ENCODE results near the gene MAGI1. TPM values are rescaled to one million over a fixed set of nuclear protein-coding genes. Genes with fewer than 3 reads are reported as not detected.
"Not testable (repeated sequence)": the region's sequence is repeated elsewhere in the genome, so short reads cannot be mapped to it uniquely, and the experiment has no call there.

The MAGI1 gene
- total RNA-seq, 4 donors from 2014 or later = 7.6 to 42.9 (median 37.0) TPM

- Histone ChIP-seq H3K27me3 (no peaks in the 10 kb centered on the region), H3K27ac (no peak overlapping the region), H3K4me3 (no peak overlapping the region), H3K4me1 (no peaks in the 10 kb centered on the region), H3K9me3 (no peaks in the 10 kb centered on the region), H3K36me3 (no peaks in the 10 kb centered on the region)
- TF ChIP-seq CTCF (IDR thresholded peaks at IDR 0.05) (no peak), POLR2A (IDR thresholded peaks at IDR 0.05) (no peak)
- intact Hi-C loops (cut with DNase I; ENCODE audit: low total_unique reads) = no loop called here
- DNase-seq = no peak
These were observed 9.7 kb downstream of the MAGI1 start for GRCh38 chr3:66029014-66029413.

- no peak overlapping the region for H3K27ac ChIP-seq
- H3K9me3 ChIP-seq = no peaks in the 10 kb centered on the region
- no peaks in the 10 kb centered on the region for H3K36me3 ChIP-seq
- no peak overlapping the region for H3K4me3 ChIP-seq
- no peaks in the 10 kb centered on the region for H3K27me3 ChIP-seq
- no peak for DNase-seq
- H3K4me1 ChIP-seq = no peaks in the 10 kb centered on the region
- TF ChIP-seq POLR2A (IDR thresholded peaks at IDR 0.05) (no peak), CTCF (IDR thresholded peaks at IDR 0.05) (no peak)
- intact Hi-C loops (cut with DNase I; ENCODE audit: low total_unique reads) = no loop called here
These were observed 10.3 kb downstream of the MAGI1 start for GRCh38 chr3:66028457-66028856.

GRCh38 chr3:66027099-66027498 is 11.6 kb downstream of the MAGI1 start:
- H3K9me3 ChIP-seq; H3K27ac ChIP-seq; intact Hi-C loops (cut with DNase I; ENCODE audit: low total_unique reads); H3K4me3 ChIP-seq; H3K36me3 ChIP-seq; H3K27me3 ChIP-seq; H3K4me1 ChIP-seq; DNase-seq: not testable (repeated sequence)

GRCh38 chr3:66023738-66024385 is 14.9 kb downstream of the MAGI1 start:
- no peak overlapping the region for H3K27ac ChIP-seq
- DNase-seq = no peak
- no peaks in the 10 kb centered on the region for H3K36me3 ChIP-seq
- no peak overlapping the region for H3K4me3 ChIP-seq
- intact Hi-C loops (cut with DNase I; ENCODE audit: low total_unique reads) = no loop called here
- TF ChIP-seq CTCF (IDR thresholded peaks at IDR 0.05) (no peak), POLR2A (IDR thresholded peaks at IDR 0.05) (no peak)
- H3K27me3 ChIP-seq = no peaks in the 10 kb centered on the region
- H3K9me3 ChIP-seq = no peaks in the 10 kb centered on the region
- no peaks in the 10 kb centered on the region for H3K4me1 ChIP-seq

GRCh38 chr3:66023229-66023628 is 15.5 kb downstream of the MAGI1 start:
- no peak for DNase-seq
- no peaks in the 10 kb centered on the region for H3K9me3 ChIP-seq
- intact Hi-C loops (cut with DNase I; ENCODE audit: low total_unique reads) = no loop called here
- H3K4me1 ChIP-seq = no peaks in the 10 kb centered on the region
- no peaks in the 10 kb centered on the region for H3K36me3 ChIP-seq
- TF ChIP-seq POLR2A (IDR thresholded peaks at IDR 0.05) (no peak), CTCF (IDR thresholded peaks at IDR 0.05) (no peak)
- H3K27ac ChIP-seq = no peak overlapping the region
- no peak overlapping the region for H3K4me3 ChIP-seq
- H3K27me3 ChIP-seq = no peaks in the 10 kb centered on the region

- Histone ChIP-seq H3K9me3 (no peaks in the 10 kb centered on the region), H3K27me3 (no peaks in the 10 kb centered on the region), H3K4me1 (no peaks in the 10 kb centered on the region), H3K36me3 (no peaks in the 10 kb centered on the region), H3K4me3 (no peak overlapping the region), H3K27ac (no peak overlapping the region)
- TF ChIP-seq POLR2A (IDR thresholded peaks at IDR 0.05) = no peak
- TF ChIP-seq CTCF (IDR thresholded peaks at IDR 0.05) = no peak
- intact Hi-C loops (cut with DNase I; ENCODE audit: low total_unique reads) = no loop called here
- no peak for DNase-seq
These were observed 17.0 kb downstream of the MAGI1 start for GRCh38 chr3:66021731-66022131.

All from uterus (tissue), 4 donors.